ENCODE results near the gene LTBP1.

LTBP1 gene

DNA sequence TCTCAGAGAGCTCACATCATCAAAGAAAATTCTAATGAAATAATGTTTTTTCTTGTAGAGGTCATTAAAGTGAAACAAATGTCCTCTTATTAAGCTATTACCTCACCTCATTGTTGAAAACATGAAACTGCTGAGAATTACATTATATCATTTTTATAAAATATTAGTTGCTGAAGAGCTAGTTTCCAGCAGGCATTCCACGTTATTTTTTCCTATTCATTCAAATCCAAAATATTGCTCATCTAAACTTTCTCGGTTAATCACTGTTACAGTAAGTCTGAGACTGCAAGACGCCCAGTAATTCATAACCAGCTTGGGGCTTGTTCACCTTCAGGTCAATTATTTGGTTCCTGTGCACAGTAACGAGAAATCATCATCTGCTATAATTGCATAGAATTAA is 391.2 kb downstream of the LTBP1 start:
- TF ChIP-seq EZH2phosphoT487 (IDR thresholded peaks at IDR 0.05; ENCODE audit: borderline replicate concordance, low read length): no peak
- 0 out of 2 replicates have a peak, but pooled peaks cover 2% of the 10 kb centered on the region for H3F3A ChIP-seq (ENCODE audit: control insufficient read depth, insufficient read depth)
- H3K36me3 ChIP-seq (ENCODE audit: control insufficient read depth, low read length): peaks cover 28% of the 10 kb centered on the region
- H3K9me2 ChIP-seq (replicated peaks; ENCODE audit: control insufficient read depth, low read length): no peaks in the 10 kb centered on the region
- no peak overlapping the region for H3K27ac ChIP-seq (ENCODE audit: low read depth, low read length)
- H3K4me1 ChIP-seq (ENCODE audit: control insufficient read depth, low read length): peaks cover 20% of the 10 kb centered on the region
- H3K27me3 ChIP-seq (ENCODE audit: control insufficient read depth, low read length): no peaks in the 10 kb centered on the region
- H4K20me1 ChIP-seq (ENCODE audit: control insufficient read depth, insufficient read depth, low read depth, low read length): no peaks in the 10 kb centered on the region
- H3K4me2 ChIP-seq (ENCODE audit: low read length): no peak overlapping the region
- no peak overlapping the region for H3K4me3 ChIP-seq (ENCODE audit: low read length)
- H3K79me2 ChIP-seq (ENCODE audit: control insufficient read depth, low read length): no peaks in the 10 kb centered on the region
- H3K9me3 ChIP-seq (ENCODE audit: control insufficient read depth, insufficient read depth, low read length): no peaks in the 10 kb centered on the region

DNA sequence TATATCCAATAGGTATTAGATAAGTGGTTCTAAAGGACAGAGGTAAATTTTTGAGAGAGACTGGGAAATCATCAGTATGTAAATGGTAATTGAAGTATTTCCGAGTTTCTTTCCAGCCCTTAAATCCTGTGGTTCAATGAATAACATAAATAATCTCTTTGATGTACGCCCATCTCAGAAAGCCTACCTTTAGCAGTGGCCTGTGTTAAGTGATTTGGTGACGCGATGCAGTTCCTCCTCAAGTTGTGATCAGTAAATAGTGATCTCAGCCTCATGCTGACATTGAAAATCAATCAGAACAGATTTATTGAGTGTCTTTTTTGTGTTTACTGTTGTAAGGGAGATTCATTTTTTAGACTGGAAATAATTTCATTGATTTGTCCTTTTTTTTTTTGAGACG is 392.5 kb downstream of the LTBP1 start:
- Histone ChIP-seq H3K27me3 (ENCODE audit: control insufficient read depth, low read length) (no peaks in the 10 kb centered on the region), H3K79me2 (ENCODE audit: control insufficient read depth, low read length) (no peaks in the 10 kb centered on the region), H3F3A (ENCODE audit: control insufficient read depth, insufficient read depth) (0 out of 2 replicates have a peak, but pooled peaks cover 2% of the 10 kb centered on the region), H3K36me3 (ENCODE audit: control insufficient read depth, low read length) (peaks cover 29% of the 10 kb centered on the region), H3K4me2 (ENCODE audit: low read length) (no peak overlapping the region), H3K4me1 (ENCODE audit: control insufficient read depth, low read length) (peaks cover 20% of the 10 kb centered on the region), H3K4me3 (ENCODE audit: low read length) (no peak overlapping the region), H4K20me1 (ENCODE audit: control insufficient read depth, insufficient read depth, low read depth, low read length) (no peaks in the 10 kb centered on the region), H3K9me2 (replicated peaks; ENCODE audit: control insufficient read depth, low read length) (no peaks in the 10 kb centered on the region), H3K27ac (ENCODE audit: low read depth, low read length) (no peak overlapping the region), H3K9me3 (ENCODE audit: control insufficient read depth, insufficient read depth, low read length) (no peaks in the 10 kb centered on the region)
- TF ChIP-seq, protein P1, sequence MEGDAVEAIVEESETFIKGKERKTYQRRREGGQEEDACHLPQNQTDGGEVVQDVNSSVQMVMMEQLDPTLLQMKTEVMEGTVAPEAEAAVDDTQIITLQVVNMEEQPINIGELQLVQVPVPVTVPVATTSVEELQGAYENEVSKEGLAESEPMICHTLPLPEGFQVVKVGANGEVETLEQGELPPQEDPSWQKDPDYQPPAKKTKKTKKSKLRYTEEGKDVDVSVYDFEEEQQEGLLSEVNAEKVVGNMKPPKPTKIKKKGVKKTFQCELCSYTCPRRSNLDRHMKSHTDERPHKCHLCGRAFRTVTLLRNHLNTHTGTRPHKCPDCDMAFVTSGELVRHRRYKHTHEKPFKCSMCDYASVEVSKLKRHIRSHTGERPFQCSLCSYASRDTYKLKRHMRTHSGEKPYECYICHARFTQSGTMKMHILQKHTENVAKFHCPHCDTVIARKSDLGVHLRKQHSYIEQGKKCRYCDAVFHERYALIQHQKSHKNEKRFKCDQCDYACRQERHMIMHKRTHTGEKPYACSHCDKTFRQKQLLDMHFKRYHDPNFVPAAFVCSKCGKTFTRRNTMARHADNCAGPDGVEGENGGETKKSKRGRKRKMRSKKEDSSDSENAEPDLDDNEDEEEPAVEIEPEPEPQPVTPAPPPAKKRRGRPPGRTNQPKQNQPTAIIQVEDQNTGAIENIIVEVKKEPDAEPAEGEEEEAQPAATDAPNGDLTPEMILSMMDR (IDR thresholded peaks at IDR 0.05; ENCODE audit: low read depth, low read length, poor library complexity, severe bottlenecking): no peak
- no peak for TF ChIP-seq EZH2phosphoT487 (IDR thresholded peaks at IDR 0.05; ENCODE audit: borderline replicate concordance, low read length)

DNA sequence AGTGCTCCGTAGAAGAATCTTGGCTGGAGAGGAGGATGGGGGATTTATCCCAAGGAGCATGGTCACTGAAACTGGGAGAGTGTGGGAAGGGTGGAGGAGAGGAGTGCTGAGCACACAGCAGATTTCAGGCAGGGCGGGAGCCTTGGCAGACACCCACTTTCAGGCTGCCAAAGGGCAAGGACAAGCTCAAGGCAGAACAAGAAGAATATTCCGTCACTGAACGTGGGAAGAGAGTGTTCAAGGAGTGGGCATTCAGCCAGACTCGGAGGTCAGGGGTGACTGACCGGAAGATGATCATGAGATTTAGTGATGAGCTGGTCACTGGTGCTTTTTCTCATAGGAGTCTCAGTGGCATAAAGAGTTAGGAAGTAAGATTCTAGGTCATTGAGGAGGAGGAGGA is 393.5 kb downstream of the LTBP1 start:
- Histone ChIP-seq H3K4me3 (ENCODE audit: low read length) (no peak overlapping the region), H3K27me3 (ENCODE audit: control insufficient read depth, low read length) (no peaks in the 10 kb centered on the region), H3K4me2 (ENCODE audit: low read length) (no peak overlapping the region), H3F3A (ENCODE audit: control insufficient read depth, insufficient read depth) (0 out of 2 replicates have a peak, but pooled peaks cover 2% of the 10 kb centered on the region), H3K9me3 (ENCODE audit: control insufficient read depth, insufficient read depth, low read length) (no peaks in the 10 kb centered on the region), H4K20me1 (ENCODE audit: control insufficient read depth, insufficient read depth, low read depth, low read length) (no peaks in the 10 kb centered on the region), H3K79me2 (ENCODE audit: control insufficient read depth, low read length) (no peaks in the 10 kb centered on the region), H3K4me1 (ENCODE audit: control insufficient read depth, low read length) (peaks cover 19% of the 10 kb centered on the region), H3K27ac (ENCODE audit: low read depth, low read length) (no peak overlapping the region), H3K36me3 (ENCODE audit: control insufficient read depth, low read length) (peaks cover 29% of the 10 kb centered on the region), H3K9me2 (replicated peaks; ENCODE audit: control insufficient read depth, low read length) (no peaks in the 10 kb centered on the region)
- TF ChIP-seq EZH2phosphoT487 (IDR thresholded peaks at IDR 0.05; ENCODE audit: borderline replicate concordance, low read length): no peak
- TF ChIP-seq, protein P1 (IDR thresholded peaks at IDR 0.05; ENCODE audit: low read depth, low read length, poor library complexity, severe bottlenecking): no peak

DNA sequence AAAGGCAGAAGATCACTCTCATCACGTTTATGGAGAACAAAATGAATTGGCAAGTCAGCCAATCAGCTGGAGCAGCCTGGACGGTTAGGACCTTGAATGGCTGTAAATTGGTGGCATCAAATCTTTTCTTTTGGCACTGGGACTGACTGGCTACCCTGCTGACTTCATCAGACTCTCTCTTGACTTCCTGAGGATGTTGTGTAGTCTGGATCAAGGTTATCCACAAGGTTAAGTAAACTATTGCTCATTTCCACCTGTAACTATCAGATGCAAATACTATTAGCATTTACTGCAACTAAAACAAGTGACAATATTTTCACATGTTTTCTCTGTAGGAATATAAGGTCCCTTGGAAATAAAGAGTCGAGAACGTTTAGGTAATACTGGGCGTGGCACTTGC is 395.4 kb downstream of the LTBP1 start:
- Histone ChIP-seq H3K4me1 (ENCODE audit: control insufficient read depth, low read length) (no peaks in the 10 kb centered on the region), H3K9me3 (ENCODE audit: control insufficient read depth, insufficient read depth, low read length) (no peaks in the 10 kb centered on the region), H3K79me2 (ENCODE audit: control insufficient read depth, low read length) (no peaks in the 10 kb centered on the region), H4K20me1 (ENCODE audit: control insufficient read depth, insufficient read depth, low read depth, low read length) (no peaks in the 10 kb centered on the region), H3F3A (ENCODE audit: control insufficient read depth, insufficient read depth) (0 out of 2 replicates have a peak, but pooled peaks cover 2% of the 10 kb centered on the region), H3K9me2 (replicated peaks; ENCODE audit: control insufficient read depth, low read length) (no peaks in the 10 kb centered on the region), H3K4me2 (ENCODE audit: low read length) (no peak overlapping the region), H3K4me3 (ENCODE audit: low read length) (no peak overlapping the region), H3K27ac (ENCODE audit: low read depth, low read length) (no peak overlapping the region), H3K27me3 (ENCODE audit: control insufficient read depth, low read length) (no peaks in the 10 kb centered on the region), H3K36me3 (ENCODE audit: control insufficient read depth, low read length) (peaks cover 20% of the 10 kb centered on the region)
- TF ChIP-seq, protein P1 (IDR thresholded peaks at IDR 0.05; ENCODE audit: low read depth, low read length, poor library complexity, severe bottlenecking): no peak
- no peak for TF ChIP-seq EZH2phosphoT487 (IDR thresholded peaks at IDR 0.05; ENCODE audit: borderline replicate concordance, low read length)

Measured in DOHH2 (cell line).